Measurements from ENCODE around the gene KCNJ11. TPM values are rescaled to one million over a fixed set of nuclear protein-coding genes. Genes with fewer than 3 reads are reported as not detected.

The KCNJ11 gene
- total and polyA plus RNA-seq, 10 of the 15 experiments (the other 5 are each of a cell fraction or from before 2014, with no cell fraction given) = 0.06 to 0.56 (median 0.21) TPM; not detected in 6

- TF ChIP-seq ESRRA (IDR thresholded peaks at IDR 0.05; ENCODE audit: low read length) (no peak), ZNF217 (IDR thresholded peaks at IDR 0.05) (no peak), IRF3 (IDR thresholded peaks at IDR 0.05) (no peak), TCF7 (IDR thresholded peaks at IDR 0.05; ENCODE audit: borderline replicate concordance) (no peak), WRNIP1 (IDR thresholded peaks at IDR 0.05; ENCODE audit: borderline replicate concordance, low read depth, low read length) (no peak)
Measured at GRCh38 chr11:17389957-17390649, 1.6 kb upstream of the KCNJ11 start (continued).

- Histone ChIP-seq H3K27ac (ENCODE audit: control insufficient read depth, insufficient read depth) (no peak overlapping the region), H3K4me2 (ENCODE audit: control insufficient read depth, insufficient read depth) (peak overlapping the region; percentile 79), H3K9ac (ENCODE audit: control insufficient read depth, insufficient read depth, low read length) (no peak overlapping the region), H3K4me3 (peak overlapping the region; percentile 65; the same call in 1 of the 2 replicates), H3K79me2 (ENCODE audit: control insufficient read depth, insufficient read depth, low read length) (no peaks in the 10 kb centered on the region), H3K36me3 (ENCODE audit: control insufficient read depth in 2 of 2, insufficient read depth in 2 of 2, low read length in 1 of 2) (no peaks in the 10 kb centered on the region), H3K9me3 (replicated peaks; ENCODE audit: control insufficient read depth, insufficient read depth, low read length) (no peaks in the 10 kb centered on the region), H3K4me1 (ENCODE audit: control insufficient read depth, insufficient read depth, low read length) (no peaks in the 10 kb centered on the region), H2AFZ (ENCODE audit: control insufficient read depth, low read depth, low read length) (peak overlapping the region; percentile 56), H4K20me1 (ENCODE audit: control insufficient read depth, insufficient read depth) (no peaks in the 10 kb centered on the region), H3K27me3 (replicated peaks in 1 of 2; ENCODE audit: control insufficient read depth in 2 of 2, insufficient read depth in 2 of 2, low read length in 1 of 2) (peaks cover 0 to 2% of the 10 kb centered on the region in 2 experiments; a peak in 2 of 4 replicates)
- in situ Hi-C loops (cut with MboI) (loop anchor here (10.0 kb wide), 1 partner anchor 115 kb away; no protein-coding TSS in a partner anchor), intact Hi-C loops (cut with micrococcal nuclease; ENCODE audit: unreplicated experiment) (no loop called here)
- no TSS peak for BruUV-seq (replicated peaks)
- peak; percentile 81 for ATAC-seq
- ChIA-PET SMC1A (ENCODE audit: uncharacterized antibody, unreplicated experiment) (interaction anchor here (1.0 kb wide), 1 partner anchor 159 kb away, joined by 3 read pairs; no protein-coding TSS in a partner anchor), RAD21 (ENCODE audit: unreplicated experiment) (interaction anchor here (0.6 to 1.0 kb wide), 2 partner anchors 159 to 239 kb away, joined by 3 to 4 read pairs; no protein-coding TSS in a partner anchor), POLR2A (interaction anchor here (0.6 kb wide), 1 partner anchor 130 kb away, joined by 5 read pairs; no protein-coding TSS in a partner anchor), CTCF (interaction anchor here (0.6 to 1.2 kb wide), 5 partner anchors 9 to 582 kb away, joined by 3 to 6 read pairs (median 4); no protein-coding TSS in a partner anchor)
- DNase-seq (ENCODE audit: low read depth, low spot score) = no peak
- 6% methylated on average over 24 of the region's 55 CpGs for WGBS (ENCODE audit: insufficient coverage, insufficient replicate concordance, low lambda C conversion rate, missing lambda C conversion rate)
- FAIRE-seq = no peak
- TF ChIP-seq NFXL1 (IDR thresholded peaks at IDR 0.05; ENCODE audit: borderline replicate concordance) (no peak), ZNF207 (IDR thresholded peaks at IDR 0.05; ENCODE audit: borderline replicate concordance) (no peak), MXI1 (IDR thresholded peaks at IDR 0.05; ENCODE audit: low read depth, low read length) (no peak), RAD51 (IDR thresholded peaks at IDR 0.05) (no peak), BHLHE40 (IDR thresholded peaks at IDR 0.05; ENCODE audit: borderline replicate concordance in 1 of 2, low read depth in 2 of 2, low read length in 1 of 2) (peak in 1 of 2 experiments; percentile 54; a peak in 1 of 4 replicates), ZBTB40 (IDR thresholded peaks at IDR 0.05; ENCODE audit: borderline replicate concordance) (no peak), STAT1 (conservative IDR thresholded peaks at IDR 0.05) (no peak), YY1 (IDR thresholded peaks at IDR 0.05; ENCODE audit: low read depth, low read length) (0 out of 2 replicates have a peak, but pooled peaks have one; percentile 6)
- TF ChIP-seq, protein P1, sequence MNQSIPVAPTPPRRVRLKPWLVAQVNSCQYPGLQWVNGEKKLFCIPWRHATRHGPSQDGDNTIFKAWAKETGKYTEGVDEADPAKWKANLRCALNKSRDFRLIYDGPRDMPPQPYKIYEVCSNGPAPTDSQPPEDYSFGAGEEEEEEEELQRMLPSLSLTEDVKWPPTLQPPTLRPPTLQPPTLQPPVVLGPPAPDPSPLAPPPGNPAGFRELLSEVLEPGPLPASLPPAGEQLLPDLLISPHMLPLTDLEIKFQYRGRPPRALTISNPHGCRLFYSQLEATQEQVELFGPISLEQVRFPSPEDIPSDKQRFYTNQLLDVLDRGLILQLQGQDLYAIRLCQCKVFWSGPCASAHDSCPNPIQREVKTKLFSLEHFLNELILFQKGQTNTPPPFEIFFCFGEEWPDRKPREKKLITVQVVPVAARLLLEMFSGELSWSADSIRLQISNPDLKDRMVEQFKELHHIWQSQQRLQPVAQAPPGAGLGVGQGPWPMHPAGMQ (IDR thresholded peaks at IDR 0.05; ENCODE audit: borderline replicate concordance) = no peak
Measured at GRCh38 chr11:17389211-17389956, 925 bp upstream of the KCNJ11 start.
